ENCODE data around the gene USP2.
A peak's percentile ranks its signal among the peaks of the same experiment; 100 is the strongest.

Gene USP2

GRCh38 chr11:119340335-119341221 lies 40.9 kb downstream of the USP2 start, which contains the start of gene C1QTNF5:
Gene C1QTNF5, minus strand, starts transcription at chr11:119340883. Its CDS starts 486 bp downstream, at chr11:119340397.
- no peak for FAIRE-seq

- no peak for FAIRE-seq
Measured at GRCh38 chr11:119339589-119340334, 41.7 kb downstream of the USP2 start.

GRCh38 chr11:119338965-119339588 lies 42.4 kb downstream of the USP2 start:
- FAIRE-seq: no peak

- no peak for FAIRE-seq
Measured at GRCh38 chr11:119338318-119338890, 43.1 kb downstream of the USP2 start.

- no peak for FAIRE-seq
Measured at GRCh38 chr11:119337581-119338317, 43.7 kb downstream of the USP2 start.

- no peak for FAIRE-seq
Measured at GRCh38 chr11:119336744-119337469, 44.6 kb downstream of the USP2 start.

- no peak for FAIRE-seq
Measured at GRCh38 chr11:119335655-119336543, 45.6 kb downstream of the USP2 start.

- no peak for FAIRE-seq
Measured at GRCh38 chr11:119335091-119335654, 46.3 kb downstream of the USP2 start.

- FAIRE-seq: peak; percentile 96
Measured at GRCh38 chr11:119334174-119334930, 47.1 kb downstream of the USP2 start, which contains the start of gene RNF26. Gene RNF26, plus strand, starts transcription at chr11:119334527. Its CDS starts 596 bp downstream, at chr11:119335123.

GRCh38 chr11:119332111-119332765 lies 49.3 kb downstream of the USP2 start:
- no peak for FAIRE-seq

- FAIRE-seq: no peak
Measured at GRCh38 chr11:119330237-119330636, 51.3 kb downstream of the USP2 start.

GRCh38 chr11:119329320-119329719 lies 52.2 kb downstream of the USP2 start:
- FAIRE-seq: no peak

- FAIRE-seq: no peak
Measured at GRCh38 chr11:119324189-119324588, 57.3 kb downstream of the USP2 start.

- no peak for FAIRE-seq
Measured at GRCh38 chr11:119323532-119324033, 57.9 kb downstream of the USP2 start.

- FAIRE-seq: no peak
Measured at GRCh38 chr11:119322921-119323531, 58.5 kb downstream of the USP2 start.

GRCh38 chr11:119322360-119322739 lies 59.1 kb downstream of the USP2 start:
- no peak for FAIRE-seq

GRCh38 chr11:119320776-119321524 lies 60.5 kb downstream of the USP2 start:
- no peak for FAIRE-seq
